22Rv1 (cell line): ENCODE data around the gene IL4R.

Experiments
- H3K27ac ChIP-seq: fragments of 450-650 bp; 2 replicates; pipeline ENCODE4 v1.5.1; 2017
- CTCF ChIP-seq: fragments of 450-650 bp; IDR thresholded peaks from 2 replicates; pipeline ENCODE4 v1.5.1; 2017; ENCODE audit warnings: mild to moderate bottlenecking
- ZFX ChIP-seq: fragments of 450-650 bp; IDR thresholded peaks from 2 replicates; pipeline ENCODE4 v1.6.1; 2017; ENCODE audit warnings: antibody characterized with exemption, borderline replicate concordance

The IL4R gene

GRCh38 chr16:27334838-27335237 is 21.1 kb downstream of the IL4R start:
- TF ChIP-seq CTCF = no peak
- TF ChIP-seq ZFX = no peak
- no peak overlapping the region for H3K27ac ChIP-seq

GRCh38 chr16:27335349-27336053 is 21.7 kb downstream of the IL4R start:
- H3K27ac ChIP-seq = no peak overlapping the region
- TF ChIP-seq CTCF (no peak), ZFX (no peak)

GRCh38 chr16:27337024-27337423 is 23.2 kb downstream of the IL4R start:
- H3K27ac ChIP-seq = no peak overlapping the region

GRCh38 chr16:27339180-27339579 is 25.4 kb downstream of the IL4R start:
- H3K27ac ChIP-seq = no peak overlapping the region
- TF ChIP-seq ZFX (no peak), CTCF (no peak)

More at GRCh38 chr16:27337024-27337423, 23.2 kb downstream of the IL4R start:
- no peak for TF ChIP-seq CTCF
- TF ChIP-seq ZFX = no peak

GRCh38 chr16:27340654-27341053 is 26.9 kb downstream of the IL4R start:
- no peak for TF ChIP-seq ZFX
- no peak for TF ChIP-seq CTCF
- H3K27ac ChIP-seq = no peak overlapping the region

GRCh38 chr16:27341549-27341948 is 27.8 kb downstream of the IL4R start:
- H3K27ac ChIP-seq = no peak overlapping the region
- TF ChIP-seq CTCF = no peak
- no peak for TF ChIP-seq ZFX

- no peak overlapping the region for H3K27ac ChIP-seq
- TF ChIP-seq CTCF (no peak), ZFX (no peak)
These were observed 28.2 kb downstream of the IL4R start for GRCh38 chr16:27341971-27342370.
